Vagina (tissue), 2 donors: ENCODE data around the gene ERO1A.
A peak's percentile ranks its signal among the peaks of the same experiment; 100 is the strongest.

Experiments
- CTCF ChIP-seq, 3 experiments: fragments of 450-650 bp in 2 of 3; fragments of 200-600 bp in 1 of 3; sonication (generic) in 1 of 3; IDR thresholded peaks; one replicate each; pipeline ENCODE4 v1.5.1; 2017 to 2019; ENCODE audit warnings: antibody characterized with exemption in 3 of 3, mild to moderate bottlenecking in 2 of 3, moderate library complexity in 2 of 3
- POLR2A ChIP-seq, 2 donors: fragments of 450-650 bp; IDR thresholded peaks; one replicate each; pipeline ENCODE4 v1.6.1; 2017; ENCODE audit warnings: antibody characterized with exemption in 2 of 2, mild to moderate bottlenecking in 2 of 2, moderate library complexity in 2 of 2

GRCh38 chr14:52695481-52696091 is at the start of gene ERO1A:
- TF ChIP-seq CTCF (IDR thresholded peaks at IDR 0.05) (no peak), POLR2A (IDR thresholded peaks at IDR 0.05) (peak in 1 of 2 donors; percentile 55)
